Measurements from ENCODE around the gene FAXDC2.

Gene FAXDC2

GRCh38 chr5:154784856-154785255 lies 65.5 kb downstream of the FAXDC2 start:
- CTCF ChIA-PET: no interaction called here
- no peak for TF ChIP-seq CTCF (conservative IDR thresholded peaks at IDR 0.05; ENCODE audit: low read depth)
- POLR2A ChIA-PET (ENCODE audit: low non-redundant PET): no interaction called here
- DNase-seq (ENCODE audit: low spot score): no peak
- no peak overlapping the region for H3K27ac ChIP-seq

GRCh38 chr5:154783774-154784460 lies 66.5 kb downstream of the FAXDC2 start:
- H3K27ac ChIP-seq: no peak overlapping the region
- TF ChIP-seq CTCF (conservative IDR thresholded peaks at IDR 0.05; ENCODE audit: low read depth): no peak
- no peak for DNase-seq (ENCODE audit: low spot score)
- CTCF ChIA-PET: interaction anchor here (0.8 kb wide), 1 partner anchor 127 kb away, joined by 4 read pairs; no protein-coding TSS in a partner anchor
- POLR2A ChIA-PET (ENCODE audit: low non-redundant PET): no interaction called here

GRCh38 chr5:154782812-154783592 lies 67.4 kb downstream of the FAXDC2 start:
- ChIA-PET CTCF (interaction anchor here (0.5 kb wide), 1 partner anchor 368 kb away, joined by 4 read pairs; no protein-coding TSS in a partner anchor), POLR2A (ENCODE audit: low non-redundant PET) (no interaction called here)
- DNase-seq (ENCODE audit: low spot score): no peak
- H3K27ac ChIP-seq: peak overlapping the region; percentile 43
- no peak for TF ChIP-seq CTCF (conservative IDR thresholded peaks at IDR 0.05; ENCODE audit: low read depth)

- no peak for DNase-seq (ENCODE audit: low spot score)
- TF ChIP-seq CTCF (conservative IDR thresholded peaks at IDR 0.05; ENCODE audit: low read depth): no peak
- CTCF ChIA-PET: interaction anchor here (1.2 kb wide), 1 partner anchor 132 kb away, joined by 4 read pairs; no protein-coding TSS in a partner anchor
- POLR2A ChIA-PET (ENCODE audit: low non-redundant PET): no interaction called here
- H3K27ac ChIP-seq: peak overlapping the region; percentile 43
Observed at GRCh38 chr5:154782326-154782725, 68.1 kb downstream of the FAXDC2 start.

- TF ChIP-seq CTCF (conservative IDR thresholded peaks at IDR 0.05; ENCODE audit: low read depth): no peak
- H3K27ac ChIP-seq: peak overlapping the region; percentile 36
- POLR2A ChIA-PET (ENCODE audit: low non-redundant PET): no interaction called here
- CTCF ChIA-PET: interaction anchor here (0.6 kb wide), 2 partner anchors 81 to 131 kb away, joined by 3 read pairs; no protein-coding TSS in a partner anchor
- DNase-seq (ENCODE audit: low spot score): no peak
Observed at GRCh38 chr5:154780128-154780527, 70.3 kb downstream of the FAXDC2 start.

- CTCF ChIA-PET: no interaction called here
- POLR2A ChIA-PET (ENCODE audit: low non-redundant PET): interaction anchor here (0.6 kb wide), 1 partner anchor 102 kb away, joined by 3 read pairs; no protein-coding TSS in a partner anchor
- no peak overlapping the region for H3K27ac ChIP-seq
- peak; percentile 89 for DNase-seq (ENCODE audit: low spot score)
- no peak for TF ChIP-seq CTCF (conservative IDR thresholded peaks at IDR 0.05; ENCODE audit: low read depth)
Observed at GRCh38 chr5:154779105-154779504, 71.3 kb downstream of the FAXDC2 start.

Data from RWPE1 (cell line).